DOHH2 (cell line): ENCODE results near the gene NUMB.

Source experiments
- CTCF ChIP-seq: fragments of 200-600 bp; sonication (generic); IDR thresholded peaks from one replicate; pipeline ENCODE4 v1.5.1; 2014; ENCODE audit warnings: antibody characterized with exemption, mild to moderate bottlenecking, low read depth, low read length; ENCODE audit not compliant: poor library complexity, severe bottlenecking
- EZH2phosphoT487 ChIP-seq: fragments of 200-600 bp; sonication (generic); IDR thresholded peaks from 2 replicates; pipeline ENCODE4 v1.6.1; 2017; ENCODE audit warnings: borderline replicate concordance, mild to moderate bottlenecking, antibody characterized with exemption, low read length, moderate library complexity, mixed read lengths

- TF ChIP-seq EZH2phosphoT487, result no peak
- no peak for TF ChIP-seq CTCF
Observed at GRCh38 chr14:73364559-73364958, 93.8 kb downstream of the NUMB start.
